Measurements from ENCODE around the gene SV2B.

DNA sequence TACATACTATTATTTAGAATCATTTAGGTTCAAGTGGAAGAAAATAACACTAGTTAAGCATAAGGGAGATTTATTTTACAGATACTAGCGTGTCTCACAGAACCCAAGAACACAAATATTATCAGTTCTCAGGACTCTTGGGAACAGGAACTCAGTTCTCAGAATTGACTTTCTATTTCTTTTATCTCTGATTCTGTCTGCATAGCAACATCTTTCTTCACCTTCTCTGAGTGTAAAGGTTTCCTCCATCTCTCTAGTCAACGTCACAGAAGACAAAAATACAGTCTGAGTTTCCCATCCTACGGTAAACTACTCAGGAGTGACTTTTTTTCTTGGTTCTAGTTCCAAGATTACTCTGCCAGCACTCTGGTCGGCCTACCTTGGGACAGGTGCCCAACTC is 220.0 kb downstream of the SV2B start:
- TF ChIP-seq, protein P1, sequence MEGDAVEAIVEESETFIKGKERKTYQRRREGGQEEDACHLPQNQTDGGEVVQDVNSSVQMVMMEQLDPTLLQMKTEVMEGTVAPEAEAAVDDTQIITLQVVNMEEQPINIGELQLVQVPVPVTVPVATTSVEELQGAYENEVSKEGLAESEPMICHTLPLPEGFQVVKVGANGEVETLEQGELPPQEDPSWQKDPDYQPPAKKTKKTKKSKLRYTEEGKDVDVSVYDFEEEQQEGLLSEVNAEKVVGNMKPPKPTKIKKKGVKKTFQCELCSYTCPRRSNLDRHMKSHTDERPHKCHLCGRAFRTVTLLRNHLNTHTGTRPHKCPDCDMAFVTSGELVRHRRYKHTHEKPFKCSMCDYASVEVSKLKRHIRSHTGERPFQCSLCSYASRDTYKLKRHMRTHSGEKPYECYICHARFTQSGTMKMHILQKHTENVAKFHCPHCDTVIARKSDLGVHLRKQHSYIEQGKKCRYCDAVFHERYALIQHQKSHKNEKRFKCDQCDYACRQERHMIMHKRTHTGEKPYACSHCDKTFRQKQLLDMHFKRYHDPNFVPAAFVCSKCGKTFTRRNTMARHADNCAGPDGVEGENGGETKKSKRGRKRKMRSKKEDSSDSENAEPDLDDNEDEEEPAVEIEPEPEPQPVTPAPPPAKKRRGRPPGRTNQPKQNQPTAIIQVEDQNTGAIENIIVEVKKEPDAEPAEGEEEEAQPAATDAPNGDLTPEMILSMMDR (conservative IDR thresholded peaks at IDR 0.05): no peak
- TF ChIP-seq EZH2 (IDR thresholded peaks at IDR 0.05; ENCODE audit: low read depth): no peak
